NOMO-1 (cell line): Measurements from ENCODE around the gene CHD2.
"Not testable (repeated sequence)": the region's sequence is repeated elsewhere in the genome, so short reads cannot be mapped to it uniquely, and the experiment has no call there.

ENCODE experiments used
- DNase-seq, 2 experiments: peaks; one replicate each; lab custom pipeline; 2025; ENCODE audit not compliant: unreplicated experiment in 2 of 2; lab: John Stamatoyannopoulos, UW

Gene CHD2

DNA sequence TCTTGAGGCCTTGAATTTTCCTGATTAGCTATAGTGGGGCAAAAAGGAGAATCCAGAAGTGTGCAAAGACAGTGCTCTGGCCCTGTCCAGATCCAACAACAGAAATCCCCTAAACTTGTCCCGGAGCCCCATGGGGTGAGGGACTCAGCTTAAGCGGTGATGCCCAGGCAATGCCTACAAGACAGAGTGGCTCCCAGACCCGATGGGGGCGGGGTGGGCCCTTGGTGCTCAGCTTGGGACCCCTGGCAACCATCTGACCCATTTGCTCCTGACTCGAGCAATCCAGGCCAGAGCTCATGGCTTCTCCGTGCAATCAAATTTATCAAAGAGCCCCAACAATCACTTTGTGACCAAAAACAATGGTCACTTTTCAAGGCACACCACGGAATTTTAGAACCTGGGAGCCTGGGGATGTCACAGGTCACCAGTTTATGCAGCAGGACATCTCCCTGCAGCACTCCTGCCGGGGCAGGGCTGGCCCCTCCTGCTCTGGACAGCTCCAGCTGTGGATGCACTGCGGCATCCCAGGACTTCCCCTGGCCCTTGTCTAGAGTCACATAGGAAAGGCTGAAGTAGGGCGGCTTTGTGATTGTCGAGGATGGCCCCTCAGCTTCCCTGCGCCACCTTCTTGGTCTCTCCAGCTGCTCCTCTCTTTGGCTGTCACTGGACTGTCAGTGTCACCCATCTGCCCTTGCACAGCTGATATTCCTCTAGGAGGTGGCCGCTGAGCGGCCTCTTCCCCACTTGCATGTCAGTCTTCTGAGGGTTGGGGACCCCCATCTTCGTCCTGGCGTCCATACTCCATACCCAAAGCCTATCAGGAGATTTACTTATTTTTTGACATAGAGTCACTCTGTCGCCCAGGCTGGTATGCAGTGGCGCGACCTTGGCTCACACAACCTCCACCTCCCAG lies 160.5 kb downstream of the CHD2 start:
- no peak for DNase-seq

DNA sequence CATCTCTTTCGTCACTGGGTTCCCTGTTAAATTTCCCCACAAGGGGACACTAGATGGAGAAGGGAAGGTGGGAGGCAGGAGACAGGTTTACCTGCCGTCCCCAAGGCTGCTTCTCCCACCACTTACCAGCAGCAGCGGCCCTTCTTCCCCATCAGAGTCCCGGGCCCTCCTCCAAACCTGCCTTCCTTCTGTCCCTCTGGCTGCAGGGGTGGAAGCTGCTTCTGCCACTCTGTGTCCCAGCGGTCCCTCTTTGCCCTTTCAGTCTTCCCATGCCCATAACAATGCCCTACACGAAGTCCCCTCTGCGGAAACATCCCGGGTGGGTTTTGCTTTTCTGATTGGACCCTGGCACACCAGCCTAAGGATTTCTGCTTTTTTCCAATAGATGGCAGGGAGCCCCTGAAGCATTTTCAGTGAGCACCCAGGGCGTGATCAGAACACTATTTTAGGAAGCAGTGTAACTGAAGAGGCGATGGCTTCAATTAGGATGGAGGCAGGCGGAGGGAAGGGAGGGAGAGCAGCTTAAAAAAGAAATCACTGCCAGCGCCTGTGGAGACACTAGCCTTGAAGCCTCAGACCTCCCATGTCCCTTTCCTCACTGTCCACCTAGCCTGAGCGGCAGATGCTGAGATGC lies 162.6 kb downstream of the CHD2 start:
- not testable (repeated sequence) for DNase-seq

DNA sequence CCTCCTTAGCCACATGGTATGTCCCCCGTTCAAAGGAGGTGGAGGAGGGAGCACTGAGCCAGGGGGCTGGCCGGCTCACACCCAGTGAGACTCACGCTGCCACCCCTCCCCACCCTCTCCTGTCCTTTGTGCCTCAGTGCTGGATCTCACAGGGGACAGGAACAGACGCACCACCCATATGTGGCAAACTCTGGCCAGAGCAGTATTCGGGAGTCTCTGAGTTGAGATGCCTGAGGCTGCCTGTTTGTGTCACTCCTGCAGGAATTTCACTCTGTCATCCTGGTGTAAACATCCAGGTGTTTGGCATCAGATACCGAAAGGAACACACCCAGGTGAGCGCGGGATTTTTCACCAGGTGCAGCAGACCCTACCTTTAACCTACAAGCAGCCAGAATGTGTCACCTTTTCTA lies 163.1 kb downstream of the CHD2 start:
- DNase-seq = no peak

DNA sequence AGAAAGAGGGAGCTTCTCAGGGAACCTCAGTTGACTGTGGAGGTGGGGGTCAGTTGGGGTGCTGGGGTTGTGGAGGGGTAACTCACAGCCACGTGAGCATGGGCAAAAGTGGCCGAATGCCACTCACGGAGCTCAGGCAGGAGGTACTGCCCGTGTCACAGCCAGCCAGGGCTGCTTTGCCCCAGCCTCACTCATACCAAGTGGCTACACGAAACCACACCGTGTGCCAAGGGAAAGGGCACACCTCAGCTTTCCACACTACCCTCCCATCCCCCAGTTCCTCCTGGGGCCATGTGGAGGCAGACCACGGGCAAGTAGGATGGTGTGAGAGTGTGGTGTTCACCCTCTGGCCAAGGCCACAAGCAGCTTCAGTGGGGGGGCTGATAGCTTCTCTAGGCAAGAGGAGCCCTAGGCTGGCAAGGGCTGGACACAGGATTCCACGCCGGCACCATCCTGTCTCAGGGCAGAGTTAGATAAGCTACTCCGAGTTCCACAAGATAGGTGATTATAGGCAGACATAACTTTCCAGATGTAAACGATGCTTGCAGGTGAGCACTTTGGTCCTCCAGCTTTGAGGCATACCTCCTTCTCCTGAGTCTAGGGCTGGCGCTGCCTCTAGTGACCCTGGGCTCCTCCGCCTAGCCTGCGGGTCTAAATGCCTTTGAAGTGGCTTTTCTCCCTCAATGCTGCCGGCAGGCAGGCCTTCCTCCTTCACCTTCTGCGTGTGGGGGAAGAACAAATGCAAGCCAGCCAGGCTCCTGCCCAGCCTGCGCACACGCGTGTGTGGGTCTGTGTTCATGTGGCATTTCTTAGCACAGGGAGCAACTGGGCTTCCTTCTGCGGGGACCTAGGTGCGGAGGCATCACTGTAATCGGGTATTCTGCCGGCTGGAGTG lies 163.9 kb downstream of the CHD2 start:
- no peak for DNase-seq

DNA sequence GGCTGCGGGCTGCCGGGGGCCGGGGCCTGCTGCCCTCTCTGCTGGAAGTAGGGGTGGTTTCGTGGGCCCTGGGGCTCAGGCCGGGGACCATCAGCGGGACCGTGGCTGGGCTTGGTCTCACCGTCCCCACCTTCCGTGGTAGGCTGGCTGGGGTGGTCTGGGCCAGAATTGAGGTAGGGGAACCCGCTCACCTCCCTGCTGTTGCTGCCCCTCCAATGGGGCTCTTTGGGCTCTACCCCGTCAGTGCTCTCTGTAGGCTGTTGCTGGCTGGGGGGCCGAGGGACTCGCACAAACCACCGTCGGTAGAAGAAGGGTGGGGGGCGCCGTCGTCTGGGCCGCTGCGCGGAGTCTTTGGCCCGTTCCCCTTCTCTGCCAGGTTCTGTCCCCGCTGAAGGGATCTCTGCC lies 165.5 kb downstream of the CHD2 start:
- no peak for DNase-seq

DNA sequence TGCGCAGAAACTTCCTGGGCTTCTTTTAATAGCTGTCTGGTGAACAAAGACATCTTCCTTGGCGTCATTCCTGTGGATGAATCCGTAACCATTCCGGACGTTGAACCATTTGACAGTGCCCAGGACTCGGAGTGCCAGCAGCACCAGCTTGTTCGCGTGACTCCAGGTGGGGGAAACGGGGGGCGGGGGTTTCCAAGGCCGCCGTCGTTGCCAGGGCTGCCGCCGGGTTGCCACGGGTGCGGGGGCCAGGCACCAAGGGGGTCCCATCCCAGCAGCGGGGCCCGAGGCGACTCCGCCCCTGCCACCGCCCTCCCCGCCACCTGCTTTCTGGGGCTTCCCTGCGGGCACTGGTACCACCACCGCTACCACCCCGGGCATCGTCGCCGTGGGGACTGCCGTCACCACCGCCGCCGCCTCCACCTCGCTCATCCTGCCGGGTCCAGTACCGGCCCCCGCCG lies 166.1 kb downstream of the CHD2 start:
- no peak for DNase-seq

DNA sequence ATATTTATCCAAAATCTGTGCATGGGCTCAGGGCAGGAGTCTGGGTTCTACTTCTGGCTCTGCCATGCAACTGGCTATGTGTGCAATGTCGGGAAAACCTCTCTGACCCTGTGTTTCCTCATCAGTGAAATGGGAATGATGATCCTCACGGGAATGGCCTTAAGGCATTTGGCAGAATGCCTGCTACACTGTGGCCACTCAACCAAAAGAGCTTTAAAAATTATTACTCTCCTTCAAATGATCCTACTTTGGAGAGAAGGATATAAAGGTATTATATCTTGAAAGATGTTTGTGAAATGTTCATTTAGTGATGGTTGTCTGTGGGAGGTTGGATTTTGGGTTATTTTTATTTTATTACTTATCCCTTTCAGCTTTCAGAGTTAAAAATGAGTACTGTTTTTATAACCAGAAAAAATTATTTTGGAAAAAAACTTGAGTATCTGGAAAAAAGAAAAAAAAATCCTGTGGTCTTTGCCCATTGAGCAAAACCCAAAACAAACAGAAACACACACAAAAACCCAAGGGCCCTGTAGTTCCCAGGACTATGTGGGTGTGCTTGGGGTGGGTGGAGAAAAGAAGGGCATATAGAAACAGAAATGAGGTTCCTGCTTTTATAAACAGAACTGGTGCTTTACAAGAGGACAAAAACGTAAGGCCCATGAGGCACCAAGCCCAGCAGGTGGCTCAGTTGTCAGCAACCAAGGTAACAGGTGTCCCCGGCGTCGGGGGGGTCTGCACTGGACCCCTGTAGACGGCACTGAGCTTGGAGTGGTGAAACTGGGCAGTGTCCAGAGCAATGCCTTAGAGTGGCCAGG lies 166.9 kb downstream of the CHD2 start:
- no peak for DNase-seq

DNA sequence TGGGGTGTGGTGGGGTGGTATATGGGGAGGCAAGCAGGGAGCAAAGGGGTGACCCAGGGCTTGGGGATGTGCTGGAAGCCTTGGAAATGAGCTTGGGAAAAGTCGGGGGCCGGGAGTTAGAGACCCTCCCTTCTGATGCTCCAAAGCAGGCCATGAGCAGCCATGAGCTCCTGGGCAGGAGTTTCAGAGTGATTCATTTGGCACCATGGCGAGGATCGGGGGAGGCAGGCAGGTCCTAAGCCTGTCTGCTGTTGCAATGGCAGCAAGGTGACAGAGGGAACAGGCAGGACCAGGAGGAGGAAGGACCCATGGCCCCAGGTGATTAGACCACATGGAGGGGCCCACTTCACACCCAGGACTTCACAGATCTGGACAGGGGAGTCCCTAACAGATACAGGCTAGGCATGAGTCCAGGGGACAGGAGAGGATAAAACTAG lies 167.5 kb downstream of the CHD2 start:
- DNase-seq = no peak

DNA sequence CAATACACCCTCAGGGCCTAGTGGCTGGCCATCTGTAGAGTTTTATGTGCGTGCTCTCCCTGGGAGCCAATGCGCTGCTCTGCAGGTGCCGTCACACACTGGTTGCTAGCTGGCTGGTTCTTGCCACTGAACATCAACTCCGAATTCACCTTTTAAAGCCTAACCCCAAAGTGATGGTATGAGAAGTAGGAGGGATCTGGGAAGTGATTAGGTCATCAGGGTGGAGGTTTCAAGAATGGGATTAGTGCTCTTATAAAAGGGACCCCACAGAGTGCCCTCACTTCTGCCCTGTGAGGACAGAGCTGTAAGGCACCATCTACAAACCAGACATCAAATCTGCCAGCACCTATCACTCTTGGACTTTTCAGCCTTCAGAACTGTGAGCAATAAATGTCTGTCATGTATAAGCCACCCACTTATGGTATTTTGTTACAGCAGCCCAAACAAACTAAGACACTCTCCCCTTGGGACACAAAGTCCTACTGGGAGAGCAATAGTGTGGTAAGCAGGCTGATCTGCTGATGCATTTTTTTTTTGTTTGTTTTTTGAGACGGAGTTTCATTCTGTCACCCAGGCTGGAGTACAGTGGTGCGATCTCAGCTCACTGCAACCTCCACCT lies 168.6 kb downstream of the CHD2 start:
- no peak for DNase-seq

DNA sequence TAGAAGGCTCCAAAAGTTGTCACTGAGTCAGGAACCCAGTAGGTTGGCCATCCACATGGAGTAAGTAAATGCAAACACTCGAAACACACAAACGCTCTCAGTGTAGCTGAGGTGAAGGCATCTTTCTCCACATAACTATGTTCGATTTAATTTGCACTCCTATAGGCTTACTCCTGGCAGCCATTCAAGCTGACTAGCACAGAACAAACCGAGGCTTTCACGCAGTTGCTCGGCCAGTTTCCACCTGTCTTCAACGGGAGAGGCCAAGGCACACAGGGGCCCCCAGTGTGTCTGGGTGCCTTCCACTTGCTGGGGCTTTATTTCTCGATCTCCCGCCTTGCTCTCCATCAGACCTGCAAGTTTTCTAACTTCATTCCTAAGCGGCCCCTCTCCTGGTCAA lies 170.0 kb downstream of the CHD2 start:
- DNase-seq = no peak

DNA sequence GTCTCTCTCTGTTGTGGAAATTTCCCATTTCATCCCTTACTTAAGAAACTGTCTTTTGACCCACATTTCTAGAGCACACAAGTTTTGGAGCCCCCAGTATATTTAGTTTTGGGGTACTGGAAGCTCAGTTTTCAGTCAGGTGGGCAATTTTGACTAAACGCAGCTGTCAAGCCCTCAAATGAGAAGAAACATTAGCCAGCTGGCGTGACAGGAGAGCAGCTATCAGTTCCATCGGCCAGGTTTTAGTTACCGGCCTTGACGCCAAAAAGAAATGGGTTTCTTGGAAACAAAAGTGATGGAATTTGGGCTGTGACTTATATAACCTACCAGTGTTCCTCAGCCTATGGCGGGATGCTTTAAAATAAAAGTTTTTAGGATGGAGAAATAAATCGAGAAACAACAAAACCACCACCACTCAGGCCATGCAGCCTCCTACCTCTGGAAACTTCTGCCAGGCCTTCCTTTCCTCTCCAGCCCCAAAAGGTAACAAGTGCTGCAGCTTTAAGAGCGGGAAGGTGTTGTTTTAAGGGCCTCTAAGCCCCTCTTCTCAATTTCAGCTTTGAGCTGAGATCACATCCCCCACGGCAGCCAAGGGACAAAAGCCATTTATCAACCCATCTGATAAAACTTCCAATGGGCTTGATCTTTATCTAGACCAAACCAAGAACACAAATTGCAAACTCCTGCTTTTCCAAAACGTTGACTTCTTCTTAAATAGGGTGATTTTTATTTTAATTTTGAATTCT lies 170.6 kb downstream of the CHD2 start:
- no peak for DNase-seq

DNA sequence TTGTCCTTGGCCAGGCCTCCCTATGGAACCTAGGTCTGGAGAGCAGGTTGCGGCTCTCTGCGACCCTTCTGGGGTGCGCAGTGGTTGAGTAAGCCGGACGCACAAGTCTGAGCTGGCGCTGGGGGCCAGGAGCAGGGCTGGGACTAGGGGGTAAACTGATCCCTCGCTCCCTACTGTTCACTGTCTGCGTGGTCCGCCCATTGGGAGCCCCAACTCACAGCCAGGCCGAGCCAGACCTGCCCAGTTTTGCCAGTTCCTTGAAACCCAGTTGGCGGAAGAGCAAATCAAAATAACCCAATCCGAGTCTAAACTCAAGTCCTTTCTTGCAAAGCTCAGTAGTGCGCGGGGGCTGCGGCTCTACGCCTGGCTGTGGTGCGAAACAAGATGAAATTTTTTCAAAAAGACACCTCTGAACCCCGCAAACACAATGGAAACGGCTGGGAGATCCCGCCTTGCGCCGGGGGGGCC lies 171.4 kb downstream of the CHD2 start:
- no peak for DNase-seq

DNA sequence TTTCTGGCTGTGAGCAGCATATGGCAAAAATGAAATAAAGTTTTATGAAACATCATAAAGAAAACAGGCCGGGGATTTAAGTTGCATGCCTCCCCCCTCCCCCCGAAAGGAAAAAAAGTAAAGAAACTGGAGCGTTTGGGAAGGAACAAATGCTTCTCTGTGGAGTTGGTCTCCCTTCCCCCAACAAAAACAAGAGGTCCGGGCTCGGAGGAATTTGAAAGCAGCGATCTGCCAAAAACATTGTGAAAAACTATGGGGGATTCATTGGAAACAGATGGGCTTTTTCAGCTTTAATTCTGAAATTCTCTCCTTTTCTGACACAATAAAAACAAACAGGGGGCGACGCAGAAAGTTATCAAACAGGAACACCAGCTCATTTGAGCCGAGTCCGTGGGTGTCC lies 171.9 kb downstream of the CHD2 start:
- DNase-seq = no peak

DNA sequence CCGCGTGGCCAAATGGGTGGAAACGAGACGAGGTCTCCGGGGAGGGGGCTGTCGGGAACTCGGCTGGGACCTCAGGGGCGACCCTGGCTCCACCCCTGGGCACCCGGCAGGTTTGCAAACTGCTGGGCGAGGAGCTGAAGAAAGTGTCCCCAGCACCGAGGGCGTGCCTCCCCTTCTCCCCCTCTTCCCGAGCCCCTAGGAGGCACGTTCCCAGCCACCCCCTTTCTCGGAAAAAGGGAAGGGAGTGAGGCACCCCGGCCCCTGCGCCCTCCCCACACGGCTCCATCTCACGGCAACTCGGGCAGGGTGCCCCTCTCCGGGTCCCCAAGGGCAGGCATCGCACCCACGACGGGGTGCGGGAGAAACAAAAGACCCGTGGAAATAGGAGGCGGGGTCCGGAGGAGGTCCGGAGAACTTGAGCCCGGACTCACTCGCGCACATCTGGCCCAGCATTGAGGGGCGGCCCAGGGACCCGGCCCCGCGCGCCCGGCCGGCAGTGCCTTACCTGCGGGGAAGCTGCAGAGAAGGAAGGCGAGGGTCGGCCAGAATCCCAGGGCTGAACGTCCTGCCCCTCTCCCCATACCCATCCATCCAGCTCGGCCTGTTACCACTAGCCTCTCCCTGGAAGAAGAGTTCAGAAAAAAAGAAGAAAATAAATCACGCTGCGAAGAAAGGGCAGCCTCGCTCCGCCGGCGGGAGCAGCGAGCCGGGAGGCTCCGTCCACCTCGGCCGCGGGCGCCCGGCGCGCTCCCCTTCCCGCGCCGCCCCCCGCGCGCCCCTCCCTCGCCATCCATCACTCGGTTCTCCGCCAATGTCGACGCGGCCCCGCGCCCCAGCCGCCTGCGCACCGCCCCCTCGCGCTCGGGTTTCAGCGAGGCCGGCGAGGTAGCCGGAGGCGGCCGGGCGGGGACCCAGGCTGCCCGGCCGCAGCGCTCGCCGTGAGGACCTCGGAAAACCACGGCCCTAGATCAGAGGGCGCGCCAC lies 172.6 kb downstream of the CHD2 start:
- peak; percentile 25 to 42 for DNase-seq

DNA sequence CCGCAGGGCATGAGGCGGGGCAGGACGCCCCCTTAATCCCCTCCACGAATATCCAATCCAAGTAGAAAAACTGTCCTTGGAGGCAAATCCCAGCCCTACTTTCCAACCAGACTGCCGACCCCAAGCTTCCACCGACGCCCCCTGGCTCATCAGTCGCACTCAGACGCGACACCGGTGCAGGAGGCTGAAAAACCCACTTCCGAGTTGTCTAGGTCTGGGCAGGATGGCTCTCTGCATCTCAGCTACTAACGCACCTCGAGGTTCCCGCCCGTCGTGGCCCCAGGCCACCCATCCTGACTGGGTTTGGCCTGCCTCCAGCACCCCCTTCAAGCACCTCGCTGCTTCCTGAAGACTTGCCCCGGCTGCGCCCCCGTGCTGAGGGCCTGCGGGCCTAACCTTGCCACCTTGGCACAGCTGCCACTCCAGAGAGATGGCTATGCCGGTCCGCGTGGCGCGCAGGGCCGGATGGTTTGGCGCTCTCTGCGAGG lies 173.4 kb downstream of the CHD2 start:
- no peak for DNase-seq

DNA sequence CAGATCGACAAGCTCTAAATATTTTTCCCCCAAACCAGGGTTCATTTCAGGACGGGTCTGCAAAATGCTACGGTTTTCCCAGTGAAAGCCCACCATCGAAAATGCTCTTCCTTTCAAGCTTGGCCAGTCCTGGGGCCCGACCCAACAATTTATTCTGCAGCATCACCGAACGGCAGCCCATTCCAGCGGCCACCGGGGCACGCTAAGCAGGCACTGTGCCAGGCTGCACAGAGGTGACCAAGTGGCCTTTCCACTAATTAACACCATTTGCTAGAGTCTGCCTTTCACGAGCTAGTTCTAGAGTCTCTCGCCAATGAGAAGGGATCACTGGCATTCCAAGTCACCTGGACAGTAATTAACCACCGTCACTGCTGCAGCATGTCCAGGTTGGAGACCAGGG lies 174.5 kb downstream of the CHD2 start:
- no peak for DNase-seq

DNA sequence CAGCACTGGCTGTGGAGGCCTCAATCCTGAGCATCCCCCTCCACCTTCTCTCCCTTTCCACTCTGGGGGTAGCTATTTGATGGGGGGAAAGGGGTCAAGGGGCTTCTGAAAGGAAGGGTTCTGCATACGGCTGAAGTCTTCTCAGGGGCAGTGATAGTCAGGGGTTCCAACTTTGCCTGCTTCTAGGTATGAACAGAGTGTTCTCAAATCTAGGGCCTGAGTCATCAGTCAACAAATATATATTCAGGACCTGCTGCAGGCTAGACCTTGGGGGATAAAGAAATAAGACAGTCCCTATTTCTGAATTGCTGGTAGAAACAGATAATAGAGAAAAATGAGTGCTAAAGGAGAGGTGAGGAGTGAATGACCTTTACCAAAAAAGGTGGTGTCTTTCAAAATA lies 176.1 kb downstream of the CHD2 start:
- no peak for DNase-seq

DNA sequence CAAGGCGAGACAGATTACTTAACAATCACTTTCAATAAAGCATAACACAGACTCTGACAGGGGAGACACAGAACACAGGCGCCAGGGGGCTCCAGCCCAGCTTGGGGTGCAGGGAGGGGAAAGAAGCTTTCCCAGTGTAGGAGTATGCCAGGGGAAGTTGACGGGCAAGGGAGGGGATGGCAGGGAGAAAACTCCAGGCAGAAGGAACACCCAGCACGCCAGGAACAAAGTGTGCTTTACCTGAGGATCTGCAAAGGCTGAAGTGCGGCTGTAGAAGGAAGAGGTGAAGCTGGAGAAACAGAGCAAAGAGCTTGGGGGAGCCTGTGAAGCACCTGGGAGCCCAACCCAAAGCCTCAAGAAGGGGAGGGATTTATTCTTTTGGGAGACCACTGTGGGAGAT lies 176.8 kb downstream of the CHD2 start:
- DNase-seq = no peak
